NB4 (cell line): ENCODE data around the gene PDLIM5.

Source experiments
- DNase-seq: peaks from one replicate; pipeline ENCODE4 v3.0.0; 2010; ENCODE audit warnings: low read depth
- H3K4me3 ChIP-seq: one replicate; pipeline ENCODE4 v1.5.1; 2011; ENCODE audit warnings: mild to moderate bottlenecking, low read depth, low read length, moderate library complexity
- CTCF ChIP-seq: IDR thresholded peaks from one replicate; pipeline ENCODE4 v1.5.1; 2012; ENCODE audit warnings: low read depth, low read length
- MAX ChIP-seq: IDR thresholded peaks from 2 replicates; pipeline ENCODE4 v1.6.1; 2011; ENCODE audit warnings: low read depth, low read length
- MYC ChIP-seq: IDR thresholded peaks from 2 replicates; pipeline ENCODE4 v1.6.1; 2011; ENCODE audit warnings: low read depth, low read length
- POLR2A ChIP-seq: IDR thresholded peaks from 2 replicates; pipeline ENCODE4 v1.6.1; 2011; ENCODE audit warnings: mild to moderate bottlenecking; ENCODE audit not compliant: insufficient read length; ENCODE audit errors: extremely low read depth

The PDLIM5 gene

GRCh38 chr4:94519925-94520789 lies 68.4 kb downstream of the PDLIM5 start:
- no peak for DNase-seq
- TF ChIP-seq POLR2A, result no peak
- no peak for TF ChIP-seq CTCF
- no peak for TF ChIP-seq MAX
- no peak for TF ChIP-seq MYC
- no peak overlapping the region for H3K4me3 ChIP-seq

- DNase-seq, result no peak
- H3K4me3 ChIP-seq, result no peak overlapping the region
- no peak for TF ChIP-seq MYC
- no peak for TF ChIP-seq MAX
- no peak for TF ChIP-seq POLR2A
- no peak for TF ChIP-seq CTCF
Observed at GRCh38 chr4:94523033-94523580, 71.4 kb downstream of the PDLIM5 start.

- TF ChIP-seq CTCF (no peak), MAX (no peak), POLR2A (no peak)
Observed at GRCh38 chr4:94523617-94524016, 71.9 kb downstream of the PDLIM5 start.

GRCh38 chr4:94525993-94526728 lies 74.4 kb downstream of the PDLIM5 start:
- TF ChIP-seq POLR2A (no peak), MYC (no peak), MAX (no peak), CTCF (no peak)
- H3K4me3 ChIP-seq, result no peak overlapping the region
- DNase-seq, result no peak

More at GRCh38 chr4:94523617-94524016, 71.9 kb downstream of the PDLIM5 start:
- DNase-seq, result no peak
- no peak overlapping the region for H3K4me3 ChIP-seq

- H3K4me3 ChIP-seq, result no peak overlapping the region
- no peak for DNase-seq
- no peak for TF ChIP-seq CTCF
- TF ChIP-seq MYC, result no peak
- TF ChIP-seq MAX, result no peak
- no peak for TF ChIP-seq POLR2A
Observed at GRCh38 chr4:94527556-94528233, 76.0 kb downstream of the PDLIM5 start.
